Neuronal stem cell (in vitro differentiated cells): ENCODE measurements around the gene TMC8.

Source experiments
- DNase-seq: peaks from one replicate; pipeline ENCODE4 v3.0.0-alpha.2; 2013; ENCODE audit warnings: low spot score
- H2AFZ ChIP-seq: one replicate; pipeline ENCODE4 v1.6.1; 2013; ENCODE audit warnings: mild to moderate bottlenecking, low read length, inconsistent platforms
- H2AK5ac ChIP-seq: 2 replicates; pipeline ENCODE4 v1.6.1; 2013; ENCODE audit warnings: low read depth, mild to moderate bottlenecking, inconsistent platforms, low read length, moderate library complexity, mixed read lengths
- H2BK120ac ChIP-seq: 2 replicates; pipeline ENCODE4 v1.6.1; 2013; ENCODE audit warnings: low read depth, mild to moderate bottlenecking, inconsistent platforms, low read length, moderate library complexity, mixed read lengths
- H2BK12ac ChIP-seq: one replicate; pipeline ENCODE4 v1.6.1; 2013; ENCODE audit warnings: low read length, inconsistent platforms
- H2BK15ac ChIP-seq: 2 replicates; pipeline ENCODE4 v1.6.1; 2013; ENCODE audit warnings: mild to moderate bottlenecking, low read length, inconsistent platforms, mixed read lengths
- H2BK5ac ChIP-seq: one replicate; pipeline ENCODE4 v1.6.1; 2013; ENCODE audit warnings: inconsistent platforms, mild to moderate bottlenecking, low read length, moderate library complexity
- H3K14ac ChIP-seq: one replicate; pipeline ENCODE4 v1.6.1; 2013; ENCODE audit warnings: low read length, inconsistent platforms
- H3K18ac ChIP-seq: 2 replicates; pipeline ENCODE4 v1.6.1; 2013; ENCODE audit warnings: low read length, inconsistent platforms
- H3K23ac ChIP-seq: 2 replicates; pipeline ENCODE4 v1.6.1; 2013; ENCODE audit warnings: low read depth, mild to moderate bottlenecking, mixed read lengths, low read length, inconsistent platforms; ENCODE audit not compliant: poor library complexity
- H3K27ac ChIP-seq: replicated peaks from 3 replicates; pipeline ENCODE4 v1.5.1; 2013; ENCODE audit warnings: low read length, inconsistent platforms
- H3K27me3 ChIP-seq, 3 experiments: 2 replicates each; pipeline ENCODE4 v1.6.1; 2013; ENCODE audit warnings: low read length in 3 of 3, mild to moderate bottlenecking in 2 of 3, inconsistent platforms in 1 of 3, low read depth in 1 of 3, mixed read lengths in 1 of 3, moderate library complexity in 1 of 3; ENCODE audit not compliant: control insufficient read depth in 3 of 3, insufficient read depth in 3 of 3
- H3K36me3 ChIP-seq, 2 donors: replicated peaks in 1 of 2; 2 replicates each; pipeline ENCODE4 v1.6.1; 2013; ENCODE audit warnings: low read length in 2 of 2; ENCODE audit not compliant: control insufficient read depth in 2 of 2, insufficient read depth in 2 of 2
- H3K4ac ChIP-seq: 2 replicates; pipeline ENCODE4 v1.6.1; 2013; ENCODE audit warnings: inconsistent platforms, mild to moderate bottlenecking, low read length, moderate library complexity
- H3K4me1 ChIP-seq, 2 donors: 1 replicate in 1 of 2; 2 replicates in 1 of 2; pipeline ENCODE4 v1.6.1; 2013; ENCODE audit warnings: low read length in 2 of 2, low read depth in 1 of 2; ENCODE audit not compliant: control insufficient read depth in 2 of 2, insufficient read depth in 1 of 2
- H3K4me2 ChIP-seq: one replicate; pipeline ENCODE4 v1.6.1; 2013; ENCODE audit warnings: mild to moderate bottlenecking, low read length, inconsistent platforms; ENCODE audit not compliant: insufficient read depth, poor library complexity, severe bottlenecking
- H3K4me3 ChIP-seq, 2 donors: 2 replicates each; pipeline ENCODE4 v1.5.1; 2013; ENCODE audit warnings: low read length in 2 of 2, mild to moderate bottlenecking in 2 of 2, inconsistent platforms in 1 of 2, moderate library complexity in 1 of 2
- H3K79me1 ChIP-seq: one replicate; pipeline ENCODE4 v1.6.1; 2013; ENCODE audit warnings: low read depth, mild to moderate bottlenecking, inconsistent platforms, low read length, moderate library complexity
- H3K9ac ChIP-seq: one replicate; pipeline ENCODE4 v1.6.1; 2013; ENCODE audit warnings: mild to moderate bottlenecking, low read depth, low read length, inconsistent platforms; ENCODE audit not compliant: poor library complexity
- H3K9me3 ChIP-seq, 2 donors: replicated peaks in 1 of 2; 2 replicates each; pipeline versions ENCODE3 to v1.6.1; 2013; ENCODE audit warnings: low read length in 2 of 2, mild to moderate bottlenecking in 2 of 2, inconsistent platforms in 1 of 2, low read depth in 1 of 2, mixed read lengths in 1 of 2, moderate library complexity in 1 of 2; ENCODE audit not compliant: control insufficient read depth in 2 of 2, insufficient read depth in 1 of 2
- H4K8ac ChIP-seq: one replicate; pipeline ENCODE4 v1.6.1; 2013; ENCODE audit warnings: low read depth, mild to moderate bottlenecking, inconsistent platforms, low read length, moderate library complexity
- H4K91ac ChIP-seq: one replicate; pipeline ENCODE4 v1.6.1; 2013; ENCODE audit warnings: low read length, low read depth, mild to moderate bottlenecking, inconsistent platforms; ENCODE audit not compliant: poor library complexity
- WGBS, 2 donors: extraction: QIAGEN DNeasy Blood & Tissue Kit; methylation state at CpG; one replicate each; pipeline ENCODE4 v1.1.7; 2013; ENCODE audit warnings: missing lambda C conversion rate in 2 of 2, mixed read lengths in 1 of 2; ENCODE audit not compliant: insufficient read length in 2 of 2, insufficient replicate concordance in 1 of 2; ENCODE audit errors: extremely low coverage in 2 of 2; 5-methylcytosine and 5-hydroxymethylcytosine counted together

TMC8 gene

GRCh38 chr17:78095035-78095434 is 35.5 kb upstream of the TMC8 start:
- Histone ChIP-seq H2BK120ac (no peak overlapping the region), H3K27me3 (no peaks in the 10 kb centered on the region), H3K4me1 (no peaks in the 10 kb centered on the region), H2BK15ac (no peak overlapping the region), H4K91ac (no peak overlapping the region), H2BK5ac (no peak overlapping the region), H3K4ac (no peak overlapping the region), H3K9me3 (peaks cover 4 to 17% of the 10 kb centered on the region in 2 donors), H3K23ac (no peak overlapping the region), H2BK12ac (no peak overlapping the region), H2AK5ac (no peak overlapping the region), H3K4me2 (no peak overlapping the region), H3K79me1 (no peaks in the 10 kb centered on the region), H3K14ac (no peak overlapping the region), H3K36me3 (peaks cover 62 to 98% of the 10 kb centered on the region in 2 donors), H3K27ac (no peak overlapping the region), H4K8ac (no peak overlapping the region), H3K4me3 (no peak overlapping the region), H3K18ac (no peak overlapping the region), H2AFZ (no peak overlapping the region), H3K9ac (no peak overlapping the region)
- no CpG with 5 or more reads among the region's 6 CpGs for WGBS, 2 donors
- no peak for DNase-seq

GRCh38 chr17:78096093-78096492 is 34.5 kb upstream of the TMC8 start:
- Histone ChIP-seq H3K4me3 (no peak overlapping the region), H4K91ac (no peak overlapping the region), H4K8ac (no peak overlapping the region), H3K18ac (no peak overlapping the region), H3K4me2 (no peak overlapping the region), H2BK12ac (no peak overlapping the region), H2BK5ac (no peak overlapping the region), H2AK5ac (no peak overlapping the region), H3K79me1 (no peaks in the 10 kb centered on the region), H2BK15ac (no peak overlapping the region), H3K27ac (no peak overlapping the region), H3K23ac (no peak overlapping the region), H3K27me3 (no peaks in the 10 kb centered on the region), H3K9me3 (peaks cover 7 to 22% of the 10 kb centered on the region in 2 donors), H3K4ac (no peak overlapping the region), H2BK120ac (no peak overlapping the region), H3K14ac (no peak overlapping the region), H2AFZ (no peak overlapping the region), H3K9ac (no peak overlapping the region), H3K36me3 (peaks cover 63 to 97% of the 10 kb centered on the region in 2 donors), H3K4me1 (no peaks in the 10 kb centered on the region)
- no CpG with 5 or more reads among the region's 9 CpGs for WGBS, 2 donors
- DNase-seq, result no peak

- Histone ChIP-seq H2AFZ (no peak overlapping the region), H3K18ac (no peak overlapping the region), H2BK12ac (no peak overlapping the region), H3K4me1 (no peaks in the 10 kb centered on the region), H3K4ac (no peak overlapping the region), H2BK5ac (no peak overlapping the region), H2AK5ac (no peak overlapping the region), H3K27me3 (no peaks in the 10 kb centered on the region), H3K9me3 (peaks cover 11 to 27% of the 10 kb centered on the region in 2 donors), H3K36me3 (peaks cover 69 to 97% of the 10 kb centered on the region in 2 donors), H4K8ac (no peak overlapping the region), H2BK15ac (no peak overlapping the region), H3K14ac (no peak overlapping the region), H3K27ac (no peak overlapping the region), H4K91ac (no peak overlapping the region), H3K79me1 (no peaks in the 10 kb centered on the region), H3K9ac (no peak overlapping the region), H3K4me3 (no peak overlapping the region), H2BK120ac (no peak overlapping the region), H3K4me2 (no peak overlapping the region), H3K23ac (no peak overlapping the region)
- WGBS, 2 donors, result no CpG with 5 or more reads among the region's 5 CpGs
- no peak for DNase-seq
These were observed 29.5 kb upstream of the TMC8 start for GRCh38 chr17:78101112-78101511.

DNA sequence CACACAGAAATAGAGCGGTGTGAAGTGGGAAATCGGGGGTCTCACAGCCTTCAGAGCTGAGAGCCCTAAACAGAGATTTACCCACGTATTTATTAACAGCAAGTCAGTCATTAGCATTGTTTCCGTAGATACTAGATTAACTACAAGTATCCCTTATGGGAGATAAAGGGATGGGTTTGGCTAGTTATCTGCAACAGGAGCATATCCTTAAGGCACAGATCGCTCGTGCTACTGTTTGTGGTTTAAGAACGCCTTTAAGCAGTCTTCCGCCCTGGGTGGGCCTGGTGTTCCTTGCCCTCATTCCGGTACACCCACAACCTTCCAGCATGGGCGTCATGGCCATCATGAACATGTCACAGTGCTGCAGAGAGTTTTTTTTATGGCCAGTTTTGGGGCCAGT is 29.0 kb upstream of the TMC8 start:
- H4K8ac ChIP-seq, result no peak overlapping the region
- no peak overlapping the region for H4K91ac ChIP-seq
- no peak overlapping the region for H3K9ac ChIP-seq
- H3K79me1 ChIP-seq, result no peaks in the 10 kb centered on the region
- no peak overlapping the region for H2AFZ ChIP-seq
- no peak overlapping the region for H3K14ac ChIP-seq
- no peak overlapping the region for H2BK12ac ChIP-seq
- H3K4me1 ChIP-seq, result no peaks in the 10 kb centered on the region
- no CpG with 5 or more reads among the region's 10 CpGs for WGBS, 2 donors
- no peak overlapping the region for H2AK5ac ChIP-seq
- no peaks in the 10 kb centered on the region for H3K27me3 ChIP-seq
- peaks cover 11 to 27% of the 10 kb centered on the region in 2 donors for H3K9me3 ChIP-seq
- no peak overlapping the region for H2BK5ac ChIP-seq
- no peak for DNase-seq
- H3K27ac ChIP-seq, result no peak overlapping the region
- no peak overlapping the region for H3K4me3 ChIP-seq
- no peak overlapping the region for H3K23ac ChIP-seq
- no peak overlapping the region for H3K4me2 ChIP-seq
- no peak overlapping the region for H3K4ac ChIP-seq
- H3K18ac ChIP-seq, result no peak overlapping the region
- no peak overlapping the region for H2BK15ac ChIP-seq
- H2BK120ac ChIP-seq, result no peak overlapping the region
- peaks cover 66 to 97% of the 10 kb centered on the region in 2 donors for H3K36me3 ChIP-seq
